GM18858 (cell line): ENCODE results near the gene GREM2.

ENCODE experiments used
- ATAC-seq: cut with Tn5 transposase; IDR thresholded peaks from one replicate; pipeline ENCODE4 v1.9.1; 2021; ENCODE audit not compliant: unreplicated experiment

GREM2 gene

DNA sequence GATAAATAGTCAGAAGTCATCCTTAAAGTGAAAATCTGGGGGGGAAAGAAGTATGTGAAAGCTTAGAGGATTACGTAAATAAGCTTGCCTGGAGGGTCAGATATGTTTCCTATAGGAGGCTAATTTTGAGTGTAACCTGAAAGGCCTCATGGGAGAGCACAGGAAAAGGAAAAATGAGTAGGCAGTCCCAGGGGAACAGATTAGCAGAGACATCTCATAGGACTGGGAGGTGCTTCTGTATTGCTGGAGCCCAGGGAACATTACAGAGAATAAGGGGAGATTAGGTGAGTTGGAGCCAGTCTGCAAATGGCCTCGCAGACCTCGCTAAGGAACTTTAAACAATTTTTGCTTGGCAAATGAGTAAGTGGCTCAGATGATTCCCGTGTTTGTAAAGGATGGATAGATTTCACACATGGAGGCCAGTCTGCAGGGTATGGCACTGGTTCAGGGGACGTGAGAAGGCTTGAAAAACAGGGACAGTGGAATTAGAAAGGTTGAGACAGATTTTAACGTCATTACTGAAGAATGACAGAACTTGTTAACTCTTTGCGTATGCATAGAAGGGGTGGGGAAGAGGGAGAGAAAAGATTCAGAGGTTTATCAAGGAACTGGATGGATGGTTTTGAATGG, 149.1 kb downstream of the GREM2 start:
- no peak for ATAC-seq

DNA sequence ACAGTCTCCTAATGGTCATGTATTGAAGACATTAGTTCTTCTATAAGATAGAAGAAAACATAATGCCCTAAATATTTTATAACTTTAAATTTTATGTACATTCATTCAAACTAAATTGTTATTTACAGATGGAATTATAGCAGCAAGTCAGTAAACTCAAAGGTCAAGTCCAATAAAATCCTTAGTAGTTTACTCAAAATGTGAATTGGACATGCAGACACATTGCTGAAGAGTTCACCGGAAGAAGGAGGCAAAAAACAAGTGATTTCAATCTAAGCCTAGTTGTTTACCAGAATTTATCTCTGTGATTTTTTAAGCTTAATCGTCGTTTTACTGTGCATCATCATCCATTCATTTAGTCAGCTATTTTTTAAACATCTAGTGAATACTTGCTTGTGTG, 149.7 kb downstream of the GREM2 start:
- no peak for ATAC-seq

DNA sequence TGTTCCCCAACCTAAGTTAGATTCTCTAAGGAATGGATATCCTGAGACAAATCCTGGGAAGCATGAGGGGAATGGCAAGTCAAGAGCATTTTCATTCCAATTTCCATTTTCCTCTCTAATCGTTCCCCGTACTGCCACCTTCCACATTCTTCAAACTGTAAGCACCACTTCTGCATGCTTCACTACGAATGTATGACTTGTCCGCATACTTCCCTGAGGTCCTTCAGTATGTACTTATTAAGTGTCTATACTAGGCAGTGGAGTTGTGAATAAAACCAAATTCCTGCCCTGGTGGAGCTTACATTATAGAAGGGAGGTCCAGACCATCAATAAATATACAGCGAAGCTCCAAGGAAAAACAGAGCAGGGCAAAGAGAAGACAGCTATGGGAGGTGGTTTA, 154.8 kb downstream of the GREM2 start:
- ATAC-seq = no peak

DNA sequence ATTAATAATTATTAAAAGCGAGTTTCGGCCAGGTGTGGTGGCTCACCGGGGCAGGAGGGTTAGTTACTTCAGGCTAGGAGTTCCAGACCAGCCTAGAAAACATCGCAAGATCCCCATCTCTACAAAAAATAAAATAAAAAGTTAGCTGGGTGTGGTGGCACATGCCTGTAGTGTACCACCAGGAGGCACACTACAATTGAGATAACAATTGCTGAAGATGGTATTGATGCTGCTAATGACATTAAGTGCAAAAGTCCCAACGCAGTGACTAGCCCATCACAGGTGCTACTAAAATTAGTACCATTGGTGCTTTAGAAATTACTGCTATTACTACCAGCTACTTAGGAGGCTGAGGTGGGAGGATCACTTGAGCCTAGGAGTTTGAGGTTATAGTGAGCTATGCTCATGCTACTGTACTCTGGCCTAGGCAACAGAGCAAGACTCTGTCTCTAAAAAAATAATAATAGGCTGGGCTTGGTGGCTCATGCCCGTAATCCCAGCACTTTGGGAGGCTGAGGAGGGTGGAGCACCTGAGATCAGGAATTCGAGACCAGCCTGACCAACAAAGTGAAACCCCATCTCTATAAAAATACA, 156.6 kb downstream of the GREM2 start:
- no peak for ATAC-seq

DNA sequence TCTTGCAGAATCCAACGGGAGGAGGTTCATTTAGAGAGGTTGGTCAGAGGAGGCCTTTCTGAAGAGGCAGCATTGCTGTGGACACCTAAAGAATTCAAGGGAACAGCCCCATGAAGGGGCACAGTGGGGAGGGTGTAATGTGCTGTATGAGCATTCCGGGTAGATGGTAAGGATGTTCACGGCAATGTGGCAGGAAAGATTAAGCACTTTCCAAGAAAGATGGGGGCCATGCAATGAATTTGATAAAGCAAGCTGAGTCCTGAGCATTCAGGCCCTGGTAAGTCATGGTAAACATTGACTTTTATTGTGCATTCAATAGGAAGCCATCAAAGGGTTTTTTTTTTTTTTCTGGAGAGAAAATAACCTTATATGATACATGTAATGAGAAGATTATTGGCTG, 166.6 kb downstream of the GREM2 start:
- ATAC-seq = no peak

DNA sequence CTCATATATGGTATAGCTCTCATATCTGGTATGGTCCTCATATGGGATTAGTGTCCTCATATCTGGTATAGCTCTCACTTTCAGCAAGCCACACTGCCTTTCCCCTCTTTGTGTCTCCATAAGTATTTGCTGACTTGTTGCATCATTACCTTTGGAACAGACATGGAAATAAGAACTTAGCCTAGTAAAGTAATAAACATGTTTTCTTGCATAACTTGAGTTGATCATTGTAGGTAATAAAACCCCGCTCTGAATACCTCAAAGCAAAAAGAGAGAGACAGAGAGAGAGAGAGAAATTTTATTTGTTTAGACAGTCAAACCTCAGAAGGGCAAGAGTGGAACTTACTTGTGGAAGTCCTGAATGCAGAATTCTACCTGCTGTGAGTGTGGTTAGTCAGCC, 170.3 kb downstream of the GREM2 start:
- ATAC-seq = no peak
